GM12878 (cell line): ENCODE data around the gene SPOP. TPM values are rescaled to one million over a fixed set of nuclear protein-coding genes. Genes with fewer than 3 reads are reported as not detected.

Experiments
- ATAC-seq: fragments of 200-7000 bp; cut with Tn5 transposase; 3 replicates; pipeline ENCODE4 v1.9.1; 2020; ENCODE audit warnings: mild to moderate bottlenecking, moderate library complexity
- BruUV-seq: library from RNA; stranded (reverse); fragments of 400-500 nt; replicated peaks from 2 replicates; lab custom pipeline; 2021; lab: Mats Ljungman, UMichigan
- CTCF ChIA-PET: fragments of 300-600 bp; sonication (Branson Sonifier 250); formaldehyde crosslinking; extraction: SDS; loops from one replicate; lab custom pipeline; 2021; ENCODE audit warnings: inconsistent platforms; lab: Yijun Ruan, JAX
- POLR2A ChIA-PET: fragments of 350-600 bp; formaldehyde crosslinking; extraction: SDS; loops from one replicate; lab custom pipeline; 2021; ENCODE audit warnings: inconsistent platforms; lab: Charles Lee
- RAD21 ChIA-PET: fragments of 300-600 bp; sonication (Branson Sonifier 250); formaldehyde crosslinking; loops from one replicate; lab custom pipeline; 2023; ENCODE audit warnings: antibody characterized with exemption; ENCODE audit not compliant: unreplicated experiment; lab: Charles Lee
- SMC1A ChIA-PET: fragments of 300-600 bp; sonication (Branson Sonifier 250); formaldehyde crosslinking; loops from one replicate; lab custom pipeline; 2023; ENCODE audit not compliant: unreplicated experiment, uncharacterized antibody; lab: Charles Lee
- DNase-seq: peaks from one replicate; pipeline ENCODE4 v3.0.0-alpha.2; 2011; ENCODE audit warnings: low read depth, low spot score
- FAIRE-seq: peaks from 3 replicates; lab custom pipeline; 2011; peaks lifted over from hg19 to GRCh38; lab: Jason Lieb, UNC
- H2AFZ ChIP-seq: 2 replicates; pipeline ENCODE4 v1.6.0; 2011; ENCODE audit warnings: low read depth, low read length, control low read depth; ENCODE audit not compliant: control insufficient read depth
- H3K27ac ChIP-seq: 2 replicates; pipeline ENCODE4 v1.5.1; 2011; ENCODE audit warnings: control low read depth; ENCODE audit not compliant: control insufficient read depth, insufficient read depth
- H3K27me3 ChIP-seq, 2 experiments: replicated peaks in 1 of 2; 2 replicates each; pipeline versions ENCODE4 v1.6.0 to v1.6.1; 2011; ENCODE audit warnings: low read length in 1 of 2; ENCODE audit not compliant: control insufficient read depth in 2 of 2, insufficient read depth in 2 of 2
- H3K36me3 ChIP-seq, 2 experiments: 2 replicates each; pipeline ENCODE4 v1.5.1; 2011; ENCODE audit warnings: low read length in 1 of 2; ENCODE audit not compliant: control insufficient read depth in 2 of 2, insufficient read depth in 2 of 2
- H3K4me1 ChIP-seq: 2 replicates; pipeline ENCODE4 v1.6.1; 2011; ENCODE audit warnings: mild to moderate bottlenecking, low read length, moderate library complexity, mixed read lengths; ENCODE audit not compliant: control insufficient read depth, insufficient read depth
- H3K4me2 ChIP-seq: 2 replicates; pipeline ENCODE4 v1.6.0; 2011; ENCODE audit warnings: control low read depth; ENCODE audit not compliant: control insufficient read depth, insufficient read depth
- H3K4me3 ChIP-seq: fragments of 200-600 bp; sonication (generic); 2 replicates; pipeline ENCODE4 v1.5.1; 2016
- H3K79me2 ChIP-seq: 2 replicates; pipeline ENCODE4 v1.6.0; 2011; ENCODE audit warnings: low read length; ENCODE audit not compliant: control insufficient read depth, insufficient read depth
- H3K9ac ChIP-seq: 2 replicates; pipeline ENCODE4 v1.8.0; 2011; ENCODE audit warnings: low read length, control low read depth, mixed read lengths; ENCODE audit not compliant: control insufficient read depth, insufficient read depth
- H3K9me3 ChIP-seq: replicated peaks from 3 replicates; pipeline ENCODE4 v1.5.1; 2011; ENCODE audit warnings: mild to moderate bottlenecking, low read length; ENCODE audit not compliant: control insufficient read depth, insufficient read depth
- H4K20me1 ChIP-seq: 2 replicates; pipeline ENCODE4 v1.6.0; 2011; ENCODE audit not compliant: control insufficient read depth, insufficient read depth
- ATF3 ChIP-seq: IDR thresholded peaks from 2 replicates; pipeline ENCODE4 v1.6.1; 2011; ENCODE audit warnings: low read depth, mild to moderate bottlenecking, low read length, moderate library complexity, borderline replicate concordance; ENCODE audit errors: extremely low read depth
- NR2F1 ChIP-seq: fragments of 450-650 bp; conservative IDR thresholded peaks from 2 replicates; pipeline ENCODE4 v1.6.1; 2017; ENCODE audit warnings: mild to moderate bottlenecking
- SIN3A ChIP-seq: IDR thresholded peaks from 2 replicates; pipeline ENCODE4 v1.6.1; 2012; ENCODE audit warnings: low read depth, low read length, improper control_type of control experiment
- WGBS: methylation state at CpG from one replicate; pipeline ENCODE4 v1.1.6; 2016; ENCODE audit warnings: low lambda C conversion rate; ENCODE audit not compliant: insufficient replicate concordance, insufficient coverage; ENCODE audit errors: missing lambda C conversion rate; 5-methylcytosine and 5-hydroxymethylcytosine counted together
- in situ Hi-C: fragments of 300-500 bp; cut with MboI; formaldehyde crosslinking; loops from 9 replicates; pipeline ENCODE4 v1.14.3; 2018; ENCODE audit warnings: mixed read lengths
- intact Hi-C: fragments of 100-400 bp; cut with micrococcal nuclease; formaldehyde crosslinking; loops from one replicate; pipeline ENCODE4 v1.14.2; 2022; ENCODE audit not compliant: unreplicated experiment
- polyA plus RNA-seq, 11 experiments: library from polyadenylated mRNA; depleted of rRNA in 4 of 11; unstranded in 6 of 11; stranded (reverse) in 5 of 11; fragments of >200 nt; fragmentation: Nextera tagmentation in 4 of 11; fragmentation: Illumina TruSeq in 1 of 11; extraction: Ambion mirVana in 4 of 11; extraction: Trizol in 1 of 11; gene quantifications; 1 replicate in 1 of 11; 2 replicates in 10 of 11; pipeline versions ENCODE4 v1.2.1 to v1.2.3, GENCODE V29; 2011 to 2016; ENCODE audit warnings: inconsistent platforms in 2 of 11, missing spikeins in 2 of 11, low read depth in 1 of 11
- total RNA-seq, 4 experiments: library from RNA; depleted of rRNA in 3 of 4; stranded (reverse); fragments of >200 nt in 3 of 4; fragmentation: Illumina TruSeq in 1 of 4; extraction: Trizol in 1 of 4; gene quantifications; 2 replicates each; pipeline versions ENCODE4 v1.2.1 to v1.2.3, GENCODE V29; 2013 to 2021
- TF ChIP-seq, protein P1 (sequence below): IDR thresholded peaks from 2 replicates; pipeline ENCODE4 v1.6.1; 2012; ENCODE audit warnings: low read depth, low read length, improper control_type of control experiment

SPOP gene
- total and polyA plus RNA-seq, 10 of the 15 experiments (the other 5 are each of a cell fraction or from before 2014, with no cell fraction given) = 35.1 to 80.4 (median 44.7) TPM

DNA sequence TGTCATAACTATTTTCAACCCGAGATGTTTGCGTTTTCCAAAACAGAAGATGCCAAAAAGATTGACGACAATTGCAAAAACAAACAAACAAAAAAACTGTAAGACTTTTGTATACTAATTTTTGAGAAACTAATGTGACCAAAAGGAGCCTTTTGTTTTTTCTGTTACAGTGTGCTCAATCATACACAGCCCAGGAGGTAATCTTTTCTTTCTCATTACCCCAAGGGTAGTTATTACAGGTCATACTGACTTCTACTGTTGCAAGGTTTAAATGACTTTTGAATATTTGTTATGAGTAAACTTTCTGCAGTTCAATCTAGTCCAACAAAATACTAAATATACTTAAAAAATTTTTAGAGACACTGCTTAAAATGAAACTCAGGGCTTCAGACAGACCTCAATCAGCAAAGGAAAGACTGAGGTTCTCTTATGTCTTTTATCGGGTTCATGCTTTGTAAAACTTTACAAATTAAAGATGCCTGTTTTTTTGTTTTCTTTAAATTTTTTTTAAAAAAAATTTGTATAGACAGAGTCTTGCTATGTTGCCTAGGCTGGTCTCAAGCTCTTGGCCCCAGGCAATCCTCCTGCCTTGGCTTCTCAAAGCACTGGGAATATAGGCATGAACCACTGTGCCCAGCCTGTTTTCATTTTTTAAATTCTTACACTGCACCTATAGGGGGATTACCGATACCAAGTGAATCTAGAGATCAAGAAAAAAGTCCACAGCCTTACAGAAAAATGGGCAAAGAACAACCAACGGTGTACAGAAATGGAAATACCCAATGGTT is 47.6 kb downstream of the SPOP start:
- no TSS peak for BruUV-seq
- intact Hi-C loops = no loop called here
- SMC1A ChIA-PET = interaction anchor here (1.6 to 5.6 kb wide), 2 partner anchors 17 to 42 kb away, joined by 3 to 53 read pairs; no protein-coding TSS in a partner anchor
- H3K4me3 ChIP-seq = no peak overlapping the region
- FAIRE-seq = no peak
- H3K36me3 ChIP-seq = 0 out of 4 replicates have a peak, but pooled peaks cover 0 to 4% of the 10 kb centered on the region in 2 experiments
- POLR2A ChIA-PET = interaction anchor here (0.6 to 1.5 kb wide), 2 partner anchors 32 to 1519 kb away, joined by 3 to 4 read pairs; no protein-coding TSS in a partner anchor
- H3K4me2 ChIP-seq = no peak overlapping the region; the same call in 1 of the 2 replicates
- RAD21 ChIA-PET = interaction anchor here (1.0 to 1.3 kb wide), 2 partner anchors 16 to 46 kb away, joined by 3 to 5 read pairs; no protein-coding TSS in a partner anchor
- no peaks in the 10 kb centered on the region for H3K27me3 ChIP-seq
- peaks cover 26% of the 10 kb centered on the region for H3K79me2 ChIP-seq
- ATAC-seq = peak; percentile 75
- WGBS = 88% methylated on average over 6 of the region's 6 CpGs
- DNase-seq = no peak
- H3K27ac ChIP-seq = peak overlapping the region; percentile 46
- H3K9me3 ChIP-seq = no peaks in the 10 kb centered on the region
- H4K20me1 ChIP-seq = no peaks in the 10 kb centered on the region
- no peaks in the 10 kb centered on the region for H3K4me1 ChIP-seq
- no peak overlapping the region for H2AFZ ChIP-seq
- no peak overlapping the region for H3K9ac ChIP-seq
- TF ChIP-seq SIN3A = no peak
- TF ChIP-seq, protein P1, sequence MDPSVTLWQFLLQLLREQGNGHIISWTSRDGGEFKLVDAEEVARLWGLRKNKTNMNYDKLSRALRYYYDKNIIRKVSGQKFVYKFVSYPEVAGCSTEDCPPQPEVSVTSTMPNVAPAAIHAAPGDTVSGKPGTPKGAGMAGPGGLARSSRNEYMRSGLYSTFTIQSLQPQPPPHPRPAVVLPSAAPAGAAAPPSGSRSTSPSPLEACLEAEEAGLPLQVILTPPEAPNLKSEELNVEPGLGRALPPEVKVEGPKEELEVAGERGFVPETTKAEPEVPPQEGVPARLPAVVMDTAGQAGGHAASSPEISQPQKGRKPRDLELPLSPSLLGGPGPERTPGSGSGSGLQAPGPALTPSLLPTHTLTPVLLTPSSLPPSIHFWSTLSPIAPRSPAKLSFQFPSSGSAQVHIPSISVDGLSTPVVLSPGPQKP = no peak
- TF ChIP-seq ATF3 = no peak
- no peak for TF ChIP-seq NR2F1
- CTCF ChIA-PET = interaction anchor here (1.9 to 2.0 kb wide), 2 partner anchors 16 to 66 kb away, joined by 9 read pairs; no protein-coding TSS in a partner anchor
- in situ Hi-C loops = no loop called here
